Keratinocyte (primary cell): ENCODE measurements around the gene AGR3.

ENCODE experiments used
- EZH2 ChIP-seq: IDR thresholded peaks from one replicate; pipeline ENCODE4 v1.6.1; 2012; ENCODE audit warnings: inconsistent platforms, mild to moderate bottlenecking, low read length, moderate library complexity
- TF ChIP-seq, protein P1 (sequence below), 3 experiments: IDR thresholded peaks in 1 of 3; conservative IDR thresholded peaks in 1 of 3; optimal IDR thresholded peaks in 1 of 3; 2 replicates in 2 of 3; 3 replicates in 1 of 3; pipeline versions ENCODE3 to v1.5.1; 2011; ENCODE audit warnings: low read length in 3 of 3, mild to moderate bottlenecking in 3 of 3, moderate library complexity in 2 of 3, control low read depth in 1 of 3, inconsistent platforms in 1 of 3; ENCODE audit not compliant: insufficient read depth in 2 of 3; ENCODE audit errors: extremely low read depth in 1 of 3

DNA sequence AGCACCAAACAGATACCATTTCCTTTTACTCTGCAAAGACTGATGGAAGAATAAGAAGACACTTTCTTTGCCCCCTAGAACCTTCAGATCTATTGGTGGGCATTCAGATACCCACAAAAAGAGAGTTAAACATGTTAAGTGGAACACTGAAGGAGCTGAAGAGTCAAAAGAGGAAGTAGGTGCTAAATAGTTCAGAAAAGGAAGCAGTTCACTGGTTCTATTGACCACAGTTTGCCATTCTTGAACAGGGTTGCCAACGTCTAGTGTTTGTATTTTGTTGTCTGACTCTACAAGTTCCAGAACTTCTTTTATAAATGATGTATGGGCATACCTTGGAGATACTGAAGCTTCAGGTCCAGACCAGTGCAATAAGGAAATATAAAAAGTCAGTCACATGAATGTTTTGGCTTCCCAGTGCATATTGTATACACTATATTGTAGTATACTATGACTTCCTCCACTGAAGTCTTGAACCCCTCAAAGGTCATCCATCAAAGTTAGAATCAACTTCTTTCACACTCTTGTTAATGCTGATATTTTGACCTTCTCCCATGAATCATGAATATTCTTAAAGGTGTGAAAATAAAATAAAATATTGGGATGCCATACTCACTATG is 47.5 kb upstream of the AGR3 start:
- TF ChIP-seq, protein P1, sequence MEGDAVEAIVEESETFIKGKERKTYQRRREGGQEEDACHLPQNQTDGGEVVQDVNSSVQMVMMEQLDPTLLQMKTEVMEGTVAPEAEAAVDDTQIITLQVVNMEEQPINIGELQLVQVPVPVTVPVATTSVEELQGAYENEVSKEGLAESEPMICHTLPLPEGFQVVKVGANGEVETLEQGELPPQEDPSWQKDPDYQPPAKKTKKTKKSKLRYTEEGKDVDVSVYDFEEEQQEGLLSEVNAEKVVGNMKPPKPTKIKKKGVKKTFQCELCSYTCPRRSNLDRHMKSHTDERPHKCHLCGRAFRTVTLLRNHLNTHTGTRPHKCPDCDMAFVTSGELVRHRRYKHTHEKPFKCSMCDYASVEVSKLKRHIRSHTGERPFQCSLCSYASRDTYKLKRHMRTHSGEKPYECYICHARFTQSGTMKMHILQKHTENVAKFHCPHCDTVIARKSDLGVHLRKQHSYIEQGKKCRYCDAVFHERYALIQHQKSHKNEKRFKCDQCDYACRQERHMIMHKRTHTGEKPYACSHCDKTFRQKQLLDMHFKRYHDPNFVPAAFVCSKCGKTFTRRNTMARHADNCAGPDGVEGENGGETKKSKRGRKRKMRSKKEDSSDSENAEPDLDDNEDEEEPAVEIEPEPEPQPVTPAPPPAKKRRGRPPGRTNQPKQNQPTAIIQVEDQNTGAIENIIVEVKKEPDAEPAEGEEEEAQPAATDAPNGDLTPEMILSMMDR (optimal IDR thresholded peaks at IDR 0.05 in 1 of 3, IDR thresholded peaks at IDR 0.05 in 1 of 3, conservative IDR thresholded peaks at IDR 0.05 in 1 of 3; ENCODE audit: extremely low read depth in 1 of 3, insufficient read depth in 2 of 3, low read length in 3 of 3), result no peak
- TF ChIP-seq EZH2, result no peak
